C4-2B (cell line): ENCODE results near the gene C14orf132.

Experiments
- CTCF ChIP-seq: fragments of 450-650 bp; conservative IDR thresholded peaks from 2 replicates; pipeline ENCODE4 v1.5.1; 2017; ENCODE audit warnings: mild to moderate bottlenecking
- ZFX ChIP-seq: fragments of 450-650 bp; IDR thresholded peaks from 2 replicates; pipeline ENCODE4 v1.6.1; 2017

DNA sequence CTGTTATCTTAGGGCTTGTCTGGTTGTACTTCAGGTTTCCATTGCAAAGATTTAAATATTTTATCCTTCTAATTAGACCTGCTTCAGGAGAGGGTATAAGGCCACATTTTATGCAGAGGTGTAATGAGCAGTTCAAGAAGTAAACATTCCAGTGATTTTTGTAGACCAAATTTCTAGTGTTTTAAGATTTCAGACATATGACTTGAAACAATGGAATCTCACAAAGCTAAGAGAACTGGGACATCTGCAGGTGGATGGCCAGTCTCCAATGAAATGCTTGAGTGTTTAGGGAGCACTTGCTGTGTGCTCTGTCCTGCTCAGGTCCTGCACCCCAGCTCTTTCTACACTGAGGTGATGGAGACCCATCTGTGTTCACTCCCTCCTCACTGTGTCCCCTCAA, 7.9 kb downstream of the C14orf132 start:
- TF ChIP-seq CTCF (no peak), ZFX (no peak)
